Measurements from ENCODE around the gene UVRAG.

- TF ChIP-seq CTCF (tag by site-specific recombination; IDR thresholded peaks at IDR 0.05) (no peak), KLF16 (tag by site-specific recombination; IDR thresholded peaks at IDR 0.05) (no peak), ATF2 (tag by site-specific recombination; IDR thresholded peaks at IDR 0.05; ENCODE audit: low read depth) (no peak), ZNF174 (tag by site-specific recombination; IDR thresholded peaks at IDR 0.05) (no peak), TCF7L2 (IDR thresholded peaks at IDR 0.05; ENCODE audit: borderline replicate concordance, low read depth, low read length) (no peak), YY1 (tag by site-specific recombination; IDR thresholded peaks at IDR 0.05) (no peak), ZNF248 (tag by site-specific recombination; IDR thresholded peaks at IDR 0.05) (no peak), ZBTB49 (tag by site-specific recombination; IDR thresholded peaks at IDR 0.05; ENCODE audit: low read depth) (no peak)
Measured at GRCh38 chr11:75834728-75835127, 19.7 kb downstream of the UVRAG start.

Data from HEK293 (cell line).